Gastroesophageal sphincter (tissue), 4 donors: ENCODE data around the gene GLB1L2. TPM values are rescaled to one million over a fixed set of nuclear protein-coding genes. Genes with fewer than 3 reads are reported as not detected.

ENCODE experiments used
- ATAC-seq: fragments of 150-250 bp; one replicate; pipeline ENCODE4 v1.9.1; 2016; ENCODE audit warnings: mild to moderate bottlenecking, moderate library complexity
- H3K27ac ChIP-seq, 4 donors: fragments of 200-600 bp; sonication (generic) in 3 of 4; 1 replicate in 3 of 4; 2 replicates in 1 of 4; pipeline ENCODE4 v1.5.1; 2016 to 2019
- H3K27me3 ChIP-seq: fragments of 200-600 bp; sonication (generic); one replicate; pipeline ENCODE4 v1.5.1; 2019
- H3K36me3 ChIP-seq, 2 donors: fragments of 200-600 bp; sonication (generic); one replicate each; pipeline ENCODE4 v1.5.1; 2019; ENCODE audit warnings: control low read depth in 1 of 2
- H3K4me1 ChIP-seq, 3 donors: fragments of 200-600 bp; sonication (generic); 1 replicate in 2 of 3; 2 replicates in 1 of 3; pipeline ENCODE4 v1.5.1; 2016 to 2019; ENCODE audit warnings: control low read depth in 2 of 3
- H3K4me3 ChIP-seq, 2 donors: fragments of 200-600 bp; sonication (generic); one replicate each; pipeline ENCODE4 v1.5.1; 2019; ENCODE audit warnings: mild to moderate bottlenecking in 1 of 2, moderate library complexity in 1 of 2
- H3K9me3 ChIP-seq, 3 donors: fragments of 200-600 bp; sonication (generic); one replicate each; pipeline ENCODE4 v1.5.1; 2017 to 2019; ENCODE audit warnings: control low read depth in 2 of 3
- EP300 ChIP-seq: sonication (generic); formaldehyde crosslinking; IDR thresholded peaks from one replicate; pipeline ENCODE4 v1.6.1; 2017; ENCODE audit warnings: antibody characterized with exemption, mild to moderate bottlenecking
- POLR2A ChIP-seq, 2 donors: fragments of 450-650 bp; IDR thresholded peaks; one replicate each; pipeline ENCODE4 v1.6.1; 2017; ENCODE audit warnings: antibody characterized with exemption in 2 of 2, mild to moderate bottlenecking in 2 of 2, moderate library complexity in 1 of 2
- POLR2AphosphoS5 ChIP-seq: sonication (generic); formaldehyde crosslinking; IDR thresholded peaks from one replicate; pipeline ENCODE4 v1.6.1; 2017; ENCODE audit warnings: antibody characterized with exemption
- WGBS, 2 donors: methylation state at CpG; one replicate each; pipeline ENCODE4 v1.1.5; 2018; ENCODE audit warnings: low coverage in 1 of 2; 5-methylcytosine and 5-hydroxymethylcytosine counted together
- total RNA-seq, 4 donors: library from RNA; depleted of rRNA; stranded (reverse); fragments of >200 nt; gene quantifications; one replicate each; pipeline ENCODE4 v1.1.0, GENCODE V29; 2016
- TF ChIP-seq, protein P1 (sequence below), 4 experiments: fragments of 200-600 bp in 2 of 4; fragments of 450-650 bp in 2 of 4; sonication (generic) in 1 of 4; IDR thresholded peaks; one replicate each; pipeline ENCODE4 v1.5.1; 2017 to 2019; ENCODE audit warnings: antibody characterized with exemption in 4 of 4, mild to moderate bottlenecking in 2 of 4, moderate library complexity in 2 of 4

Gene GLB1L2
- total RNA-seq, 4 donors from 2014 or later = 3.8 to 9.7 (median 8.6) TPM

DNA sequence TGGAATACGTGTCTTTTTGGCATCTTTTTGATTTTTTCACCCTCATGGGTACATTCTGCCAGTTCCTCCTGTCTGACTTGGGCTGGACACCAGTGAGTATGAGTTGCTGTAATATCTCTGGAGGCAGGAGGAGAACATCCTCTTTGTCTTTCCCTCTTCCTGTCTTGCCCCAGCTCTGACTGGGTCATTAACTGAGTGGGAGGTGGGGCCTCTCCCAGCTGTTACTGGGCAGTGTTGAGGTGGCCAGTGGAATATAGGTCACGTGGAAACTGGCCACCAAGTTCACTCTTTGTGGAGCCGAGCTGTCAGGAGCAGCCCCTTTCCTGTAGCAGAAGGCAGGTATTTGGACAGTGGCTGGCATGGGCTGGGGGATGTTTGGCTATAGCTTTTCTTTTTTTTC lies 2.2 kb downstream of the GLB1L2 start:
- 72 to 82% methylated on average over 2 of the region's 3 CpGs for WGBS, 2 donors
- Histone ChIP-seq H3K27me3 (peaks cover 15% of the 10 kb centered on the region), H3K4me3 (no peak overlapping the region), H3K27ac (no peak overlapping the region), H3K9me3 (no peaks in the 10 kb centered on the region), H3K4me1 (peaks cover 0 to 24% (median 15%) of the 10 kb centered on the region in 3 donors), H3K36me3 (no peaks in the 10 kb centered on the region)
- ATAC-seq = no peak
- no peak for TF ChIP-seq POLR2A (IDR thresholded peaks at IDR 0.05)
- TF ChIP-seq, protein P1, sequence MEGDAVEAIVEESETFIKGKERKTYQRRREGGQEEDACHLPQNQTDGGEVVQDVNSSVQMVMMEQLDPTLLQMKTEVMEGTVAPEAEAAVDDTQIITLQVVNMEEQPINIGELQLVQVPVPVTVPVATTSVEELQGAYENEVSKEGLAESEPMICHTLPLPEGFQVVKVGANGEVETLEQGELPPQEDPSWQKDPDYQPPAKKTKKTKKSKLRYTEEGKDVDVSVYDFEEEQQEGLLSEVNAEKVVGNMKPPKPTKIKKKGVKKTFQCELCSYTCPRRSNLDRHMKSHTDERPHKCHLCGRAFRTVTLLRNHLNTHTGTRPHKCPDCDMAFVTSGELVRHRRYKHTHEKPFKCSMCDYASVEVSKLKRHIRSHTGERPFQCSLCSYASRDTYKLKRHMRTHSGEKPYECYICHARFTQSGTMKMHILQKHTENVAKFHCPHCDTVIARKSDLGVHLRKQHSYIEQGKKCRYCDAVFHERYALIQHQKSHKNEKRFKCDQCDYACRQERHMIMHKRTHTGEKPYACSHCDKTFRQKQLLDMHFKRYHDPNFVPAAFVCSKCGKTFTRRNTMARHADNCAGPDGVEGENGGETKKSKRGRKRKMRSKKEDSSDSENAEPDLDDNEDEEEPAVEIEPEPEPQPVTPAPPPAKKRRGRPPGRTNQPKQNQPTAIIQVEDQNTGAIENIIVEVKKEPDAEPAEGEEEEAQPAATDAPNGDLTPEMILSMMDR (IDR thresholded peaks at IDR 0.05) = no peak
- TF ChIP-seq EP300 = no peak
- no peak for TF ChIP-seq POLR2AphosphoS5

DNA sequence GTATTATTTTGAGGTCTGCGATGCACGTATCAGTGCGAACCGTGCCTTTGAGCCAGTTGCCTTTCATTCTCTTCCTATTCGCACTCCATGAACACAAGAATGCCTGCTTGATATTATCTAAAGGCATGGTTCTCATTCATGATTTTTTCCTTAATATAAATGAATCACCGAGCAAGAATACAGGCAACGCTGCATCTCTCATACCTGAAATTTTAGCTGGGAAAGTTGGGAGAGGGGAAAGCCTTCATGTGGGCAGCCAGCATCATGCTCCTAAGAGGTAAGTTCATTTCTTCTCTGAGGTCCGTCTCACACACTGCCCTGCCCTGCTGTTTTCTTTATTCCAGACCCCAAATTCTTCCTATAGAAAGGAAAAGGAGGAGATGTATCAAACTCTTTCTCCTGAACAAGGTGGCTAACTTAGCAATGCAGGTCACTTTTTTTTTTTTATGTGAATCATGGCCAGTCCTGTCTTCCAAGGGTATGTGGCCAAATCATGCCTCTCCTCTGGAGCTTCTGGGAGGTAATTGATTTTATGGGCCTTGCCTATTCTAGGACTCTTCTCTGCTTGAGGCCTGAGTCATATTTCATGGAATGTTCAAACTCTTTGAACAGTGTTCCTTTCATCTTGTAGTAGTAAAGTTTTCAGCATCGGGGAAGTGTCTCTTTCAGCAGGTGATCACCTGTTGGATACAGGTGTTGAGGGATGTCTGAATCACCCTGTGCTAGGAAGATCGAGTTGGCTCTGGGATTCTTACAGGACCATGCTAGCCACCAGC lies 3.2 kb downstream of the GLB1L2 start:
- peaks cover 14% of the 10 kb centered on the region for H3K27me3 ChIP-seq
- no peak overlapping the region for H3K4me3 ChIP-seq
- no peaks in the 10 kb centered on the region for H3K36me3 ChIP-seq
- H3K9me3 ChIP-seq = no peaks in the 10 kb centered on the region
- 80 to 91% methylated on average over 7 to 8 of the region's 10 CpGs for WGBS, 2 donors
- H3K27ac ChIP-seq = no peak overlapping the region
- H3K4me1 ChIP-seq = peaks cover 0 to 24% (median 15%) of the 10 kb centered on the region in 3 donors
- ATAC-seq = no peak
- TF ChIP-seq EP300 (no peak), POLR2AphosphoS5 (no peak), POLR2A (IDR thresholded peaks at IDR 0.05) (no peak)
- TF ChIP-seq, protein P1 (IDR thresholded peaks at IDR 0.05) = no peak

DNA sequence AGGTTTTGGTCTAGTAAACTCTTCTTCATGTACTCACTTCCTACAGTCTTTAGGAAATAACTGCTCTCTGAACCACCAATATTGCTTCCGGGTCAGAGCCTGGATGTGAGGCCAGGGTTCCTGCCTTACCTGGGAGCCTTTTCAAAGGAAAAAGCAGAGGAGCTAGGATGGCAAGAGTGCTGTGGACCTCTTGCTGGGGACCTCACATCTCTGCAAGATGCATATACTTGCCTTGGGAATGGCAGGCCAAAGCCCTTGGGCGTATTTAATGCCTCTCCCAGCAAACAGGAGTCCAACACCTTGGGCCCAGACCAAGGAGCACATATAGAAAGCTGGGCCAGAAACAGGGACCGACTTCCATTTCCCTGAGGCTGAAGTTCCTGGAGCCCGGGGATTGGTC lies 5.3 kb downstream of the GLB1L2 start:
- H3K27ac ChIP-seq = no peak overlapping the region
- no peak for ATAC-seq
- H3K4me3 ChIP-seq = no peak overlapping the region
- TF ChIP-seq EP300 = no peak
- no peak for TF ChIP-seq POLR2A (IDR thresholded peaks at IDR 0.05)
- TF ChIP-seq, protein P1 (IDR thresholded peaks at IDR 0.05) = no peak
- TF ChIP-seq POLR2AphosphoS5 = no peak
- WGBS, 2 donors = 80 to 100% methylated on average over 1 to 2 of the region's 4 CpGs
- H3K9me3 ChIP-seq = no peaks in the 10 kb centered on the region
- H3K36me3 ChIP-seq = no peaks in the 10 kb centered on the region
- peaks cover 0 to 11% (median 6%) of the 10 kb centered on the region in 3 donors for H3K4me1 ChIP-seq
- H3K27me3 ChIP-seq = peaks cover 4% of the 10 kb centered on the region

DNA sequence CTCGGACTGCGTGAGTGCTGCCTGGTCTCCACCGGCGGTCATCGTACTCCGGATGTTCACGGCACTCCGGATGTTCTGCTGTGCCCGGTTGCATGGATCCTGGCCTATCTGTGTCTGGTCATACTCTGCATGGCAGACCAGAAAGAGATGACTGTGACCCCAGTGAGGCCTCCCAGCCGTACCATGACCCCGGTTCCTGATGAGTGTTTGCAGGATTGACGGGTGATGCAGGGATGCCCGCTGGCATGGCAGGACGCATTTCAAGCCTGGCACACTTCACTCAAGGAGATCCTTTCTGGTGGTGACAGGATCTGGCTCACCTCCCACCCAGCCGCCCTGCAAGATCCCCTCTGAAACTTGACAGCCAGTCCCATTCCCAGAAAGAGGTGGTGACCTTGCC lies 6.3 kb downstream of the GLB1L2 start:
- ATAC-seq = no peak
- H3K27me3 ChIP-seq = no peaks in the 10 kb centered on the region

More for the DNA sequence above, 6.3 kb downstream of the GLB1L2 start:
- H3K9me3 ChIP-seq = no peaks in the 10 kb centered on the region
- 98 to 100% methylated on average over 1 to 9 of the region's 15 CpGs for WGBS, 2 donors
- no peak overlapping the region for H3K4me3 ChIP-seq
- H3K27ac ChIP-seq = no peak overlapping the region
- no peaks in the 10 kb centered on the region for H3K36me3 ChIP-seq
- TF ChIP-seq POLR2AphosphoS5 = no peak
- TF ChIP-seq POLR2A (IDR thresholded peaks at IDR 0.05) = no peak
- TF ChIP-seq, protein P1 (IDR thresholded peaks at IDR 0.05) = no peak
- TF ChIP-seq EP300 = no peak
- H3K4me1 ChIP-seq = peaks cover 0 to under 1% (median 0%) of the 10 kb centered on the region in 3 donors
